ENCODE results near the gene CHRNA4.

Gene CHRNA4

GRCh38 chr20:63360850-63361518, at the start of gene CHRNA4:
Gene CHRNA4 (minus strand): TSS chr20:63361349. CDS start chr20:63361165, 184 bp downstream.
- no peak for TF ChIP-seq CTCF (IDR thresholded peaks at IDR 0.05; ENCODE audit: insufficient read depth, missing control alignments)
- no peak for DNase-seq (ENCODE audit: insufficient read length, low spot score)
- FAIRE-seq, result no peak

- no peak for FAIRE-seq
- no peak for TF ChIP-seq CTCF (IDR thresholded peaks at IDR 0.05; ENCODE audit: insufficient read depth, missing control alignments)
Observed at GRCh38 chr20:63409834-63410435, 48.8 kb upstream of the CHRNA4 start.

GRCh38 chr20:63409066-63409833, 48.1 kb upstream of the CHRNA4 start:
- TF ChIP-seq CTCF (IDR thresholded peaks at IDR 0.05; ENCODE audit: insufficient read depth, missing control alignments), result no peak
- DNase-seq (ENCODE audit: insufficient read length, low spot score), result no peak
- FAIRE-seq, result no peak

More at GRCh38 chr20:63409834-63410435, 48.8 kb upstream of the CHRNA4 start:
- no peak for DNase-seq (ENCODE audit: insufficient read length, low spot score)

DNA sequence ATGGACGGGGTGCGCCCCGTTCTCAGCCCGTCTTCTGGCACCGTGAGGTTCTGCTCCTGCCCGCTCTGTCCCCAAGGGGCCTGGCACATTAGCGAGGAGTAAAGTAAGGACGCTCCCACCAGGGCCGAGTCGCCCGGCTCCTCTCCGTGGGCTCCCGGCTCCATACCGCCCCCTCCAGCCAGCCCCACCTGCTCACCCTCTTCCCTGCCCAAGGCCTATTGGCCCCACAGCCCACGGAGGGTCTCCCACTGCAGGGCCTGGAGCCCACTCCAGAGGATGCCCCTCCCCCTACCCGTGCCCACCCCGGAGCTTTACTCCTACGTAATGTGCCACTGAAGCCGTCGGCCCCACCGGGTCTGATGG, 47.5 kb upstream of the CHRNA4 start:
- FAIRE-seq (no peak), DNase-seq (ENCODE audit: insufficient read length, low spot score) (no peak)
- no peak for TF ChIP-seq CTCF (IDR thresholded peaks at IDR 0.05; ENCODE audit: insufficient read depth, missing control alignments)

- FAIRE-seq (no peak), DNase-seq (ENCODE audit: insufficient read length, low spot score) (no peak)
- TF ChIP-seq CTCF (IDR thresholded peaks at IDR 0.05; ENCODE audit: insufficient read depth, missing control alignments), result no peak
Observed at GRCh38 chr20:63407928-63408683, 47.0 kb upstream of the CHRNA4 start.

GRCh38 chr20:63406617-63407245, 45.6 kb upstream of the CHRNA4 start:
- no peak for DNase-seq (ENCODE audit: insufficient read length, low spot score)
- FAIRE-seq, result no peak
- no peak for TF ChIP-seq CTCF (IDR thresholded peaks at IDR 0.05; ENCODE audit: insufficient read depth, missing control alignments)
